GM23338 (cell line): ENCODE data around the gene MAPK1.

Experiments
- CREB1 ChIP-seq: fragments of 250-450 bp; sonication (Bioruptor Pico); IDR thresholded peaks from 2 replicates; pipeline ENCODE4 v1.5.0; 2020; ENCODE audit warnings: low read depth, mild to moderate bottlenecking, moderate library complexity
- EZH2 ChIP-seq: fragments of 200-600 bp; sonication (generic); IDR thresholded peaks from one replicate; pipeline ENCODE4 v1.8.0; 2017; ENCODE audit warnings: antibody characterized with exemption, mild to moderate bottlenecking, low read depth; ENCODE audit not compliant: unreplicated experiment
- EZH2phosphoT487 ChIP-seq: fragments of 200-600 bp; sonication (generic); IDR thresholded peaks from one replicate; pipeline ENCODE4 v1.8.1; 2018; ENCODE audit warnings: antibody characterized with exemption; ENCODE audit not compliant: unreplicated experiment
- JUNB ChIP-seq: IDR thresholded peaks from one replicate; pipeline ENCODE4 v1.6.1; 2016; ENCODE audit warnings: antibody characterized with exemption; ENCODE audit not compliant: unreplicated experiment
- NANOG ChIP-seq: IDR thresholded peaks from 2 replicates; pipeline ENCODE4 v1.6.1; 2016; ENCODE audit warnings: antibody characterized with exemption, borderline replicate concordance
- POLR2AphosphoS5 ChIP-seq: IDR thresholded peaks from 2 replicates; pipeline ENCODE4 v1.6.1; 2016; ENCODE audit warnings: antibody characterized with exemption, low read depth
- STAT1 ChIP-seq: IDR thresholded peaks from one replicate; pipeline ENCODE4 v1.6.1; 2016; ENCODE audit warnings: antibody characterized with exemption; ENCODE audit not compliant: unreplicated experiment
- ZNF114 ChIP-seq: fragments of 250-450 bp; sonication (Bioruptor Pico); IDR thresholded peaks from 2 replicates; pipeline ENCODE4 v1.5.0; 2020; ENCODE audit warnings: mild to moderate bottlenecking, moderate library complexity
- ZNF331 ChIP-seq: fragments of 250-450 bp; sonication (Bioruptor Pico); IDR thresholded peaks from 2 replicates; pipeline ENCODE4 v1.5.0; 2020; ENCODE audit warnings: low read depth, mild to moderate bottlenecking, moderate library complexity
- TF ChIP-seq, protein P1 (sequence below), 2 experiments: fragments of 200-600 bp in 1 of 2; sonication (generic) in 1 of 2; conservative IDR thresholded peaks; 2 replicates each; pipeline versions ENCODE4 v1.5.1 to v1.6.1; 2016 to 2017; ENCODE audit warnings: antibody characterized with exemption in 2 of 2, low read depth in 2 of 2, mild to moderate bottlenecking in 2 of 2, moderate library complexity in 1 of 2
- TF ChIP-seq, protein P2 (sequence below): IDR thresholded peaks from one replicate; pipeline ENCODE4 v1.6.1; 2018; ENCODE audit warnings: antibody characterized with exemption; ENCODE audit not compliant: unreplicated experiment
- TF ChIP-seq, protein P3 (sequence below): IDR thresholded peaks from 2 replicates; pipeline ENCODE4 v1.6.1; 2016; ENCODE audit warnings: antibody characterized with exemption
- TF ChIP-seq, protein P4 (sequence below): fragments of 250-450 bp; sonication (Bioruptor Pico); IDR thresholded peaks from 2 replicates; pipeline ENCODE4 v1.5.0; 2020; ENCODE audit warnings: mild to moderate bottlenecking, moderate library complexity

DNA sequence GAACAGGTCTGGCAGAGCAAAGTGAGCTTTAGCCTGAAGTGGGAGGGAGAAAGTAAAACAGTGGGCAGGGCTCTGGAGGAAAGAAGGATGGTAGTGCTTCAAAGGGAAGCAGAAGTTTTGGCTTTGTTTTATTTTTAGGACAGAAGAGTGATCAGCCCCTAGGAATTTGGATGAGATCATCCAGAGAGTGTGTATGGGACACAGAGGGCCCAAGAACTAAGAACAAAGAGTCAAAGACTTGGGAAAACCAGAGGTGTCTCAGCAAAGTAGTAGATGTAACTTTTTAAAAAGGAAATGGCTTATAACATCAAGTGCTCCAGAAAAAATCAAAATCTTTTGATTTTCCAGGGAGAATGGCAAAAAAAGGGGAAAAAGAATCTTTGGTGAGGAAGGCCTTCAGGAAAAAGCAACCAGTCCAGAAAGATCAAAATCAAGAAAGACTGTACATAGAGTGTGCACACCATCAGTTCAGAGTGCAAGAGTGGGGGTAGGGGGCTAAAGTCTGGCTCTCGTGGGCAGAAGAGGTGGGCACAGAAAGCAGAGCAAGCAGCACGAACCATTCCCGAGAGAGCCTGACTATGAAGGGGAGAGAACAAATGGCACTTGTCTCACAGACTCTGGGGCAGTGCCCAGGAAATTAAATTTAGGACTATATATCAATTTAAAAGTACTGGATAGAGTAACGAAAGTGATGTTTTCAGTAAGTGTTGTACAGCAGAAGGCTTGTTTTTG is 30.0 kb downstream of the MAPK1 start:
- TF ChIP-seq, protein P1, sequence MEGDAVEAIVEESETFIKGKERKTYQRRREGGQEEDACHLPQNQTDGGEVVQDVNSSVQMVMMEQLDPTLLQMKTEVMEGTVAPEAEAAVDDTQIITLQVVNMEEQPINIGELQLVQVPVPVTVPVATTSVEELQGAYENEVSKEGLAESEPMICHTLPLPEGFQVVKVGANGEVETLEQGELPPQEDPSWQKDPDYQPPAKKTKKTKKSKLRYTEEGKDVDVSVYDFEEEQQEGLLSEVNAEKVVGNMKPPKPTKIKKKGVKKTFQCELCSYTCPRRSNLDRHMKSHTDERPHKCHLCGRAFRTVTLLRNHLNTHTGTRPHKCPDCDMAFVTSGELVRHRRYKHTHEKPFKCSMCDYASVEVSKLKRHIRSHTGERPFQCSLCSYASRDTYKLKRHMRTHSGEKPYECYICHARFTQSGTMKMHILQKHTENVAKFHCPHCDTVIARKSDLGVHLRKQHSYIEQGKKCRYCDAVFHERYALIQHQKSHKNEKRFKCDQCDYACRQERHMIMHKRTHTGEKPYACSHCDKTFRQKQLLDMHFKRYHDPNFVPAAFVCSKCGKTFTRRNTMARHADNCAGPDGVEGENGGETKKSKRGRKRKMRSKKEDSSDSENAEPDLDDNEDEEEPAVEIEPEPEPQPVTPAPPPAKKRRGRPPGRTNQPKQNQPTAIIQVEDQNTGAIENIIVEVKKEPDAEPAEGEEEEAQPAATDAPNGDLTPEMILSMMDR (conservative IDR thresholded peaks at IDR 0.05; ENCODE audit: low read depth in 2 of 2) = no peak
- TF ChIP-seq STAT1 (no peak), EZH2 (no peak), POLR2AphosphoS5 (no peak), JUNB (no peak), EZH2phosphoT487 (no peak), CREB1 (no peak), ZNF114 (no peak), ZNF331 (CRISPR knock-in tag) (no peak), NANOG (no peak)
- TF ChIP-seq, protein P2, sequence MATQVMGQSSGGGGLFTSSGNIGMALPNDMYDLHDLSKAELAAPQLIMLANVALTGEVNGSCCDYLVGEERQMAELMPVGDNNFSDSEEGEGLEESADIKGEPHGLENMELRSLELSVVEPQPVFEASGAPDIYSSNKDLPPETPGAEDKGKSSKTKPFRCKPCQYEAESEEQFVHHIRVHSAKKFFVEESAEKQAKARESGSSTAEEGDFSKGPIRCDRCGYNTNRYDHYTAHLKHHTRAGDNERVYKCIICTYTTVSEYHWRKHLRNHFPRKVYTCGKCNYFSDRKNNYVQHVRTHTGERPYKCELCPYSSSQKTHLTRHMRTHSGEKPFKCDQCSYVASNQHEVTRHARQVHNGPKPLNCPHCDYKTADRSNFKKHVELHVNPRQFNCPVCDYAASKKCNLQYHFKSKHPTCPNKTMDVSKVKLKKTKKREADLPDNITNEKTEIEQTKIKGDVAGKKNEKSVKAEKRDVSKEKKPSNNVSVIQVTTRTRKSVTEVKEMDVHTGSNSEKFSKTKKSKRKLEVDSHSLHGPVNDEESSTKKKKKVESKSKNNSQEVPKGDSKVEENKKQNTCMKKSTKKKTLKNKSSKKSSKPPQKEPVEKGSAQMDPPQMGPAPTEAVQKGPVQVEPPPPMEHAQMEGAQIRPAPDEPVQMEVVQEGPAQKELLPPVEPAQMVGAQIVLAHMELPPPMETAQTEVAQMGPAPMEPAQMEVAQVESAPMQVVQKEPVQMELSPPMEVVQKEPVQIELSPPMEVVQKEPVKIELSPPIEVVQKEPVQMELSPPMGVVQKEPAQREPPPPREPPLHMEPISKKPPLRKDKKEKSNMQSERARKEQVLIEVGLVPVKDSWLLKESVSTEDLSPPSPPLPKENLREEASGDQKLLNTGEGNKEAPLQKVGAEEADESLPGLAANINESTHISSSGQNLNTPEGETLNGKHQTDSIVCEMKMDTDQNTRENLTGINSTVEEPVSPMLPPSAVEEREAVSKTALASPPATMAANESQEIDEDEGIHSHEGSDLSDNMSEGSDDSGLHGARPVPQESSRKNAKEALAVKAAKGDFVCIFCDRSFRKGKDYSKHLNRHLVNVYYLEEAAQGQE = no peak
- TF ChIP-seq, protein P3, sequence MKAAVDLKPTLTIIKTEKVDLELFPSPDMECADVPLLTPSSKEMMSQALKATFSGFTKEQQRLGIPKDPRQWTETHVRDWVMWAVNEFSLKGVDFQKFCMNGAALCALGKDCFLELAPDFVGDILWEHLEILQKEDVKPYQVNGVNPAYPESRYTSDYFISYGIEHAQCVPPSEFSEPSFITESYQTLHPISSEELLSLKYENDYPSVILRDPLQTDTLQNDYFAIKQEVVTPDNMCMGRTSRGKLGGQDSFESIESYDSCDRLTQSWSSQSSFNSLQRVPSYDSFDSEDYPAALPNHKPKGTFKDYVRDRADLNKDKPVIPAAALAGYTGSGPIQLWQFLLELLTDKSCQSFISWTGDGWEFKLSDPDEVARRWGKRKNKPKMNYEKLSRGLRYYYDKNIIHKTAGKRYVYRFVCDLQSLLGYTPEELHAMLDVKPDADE = no peak
- TF ChIP-seq, protein P4, sequence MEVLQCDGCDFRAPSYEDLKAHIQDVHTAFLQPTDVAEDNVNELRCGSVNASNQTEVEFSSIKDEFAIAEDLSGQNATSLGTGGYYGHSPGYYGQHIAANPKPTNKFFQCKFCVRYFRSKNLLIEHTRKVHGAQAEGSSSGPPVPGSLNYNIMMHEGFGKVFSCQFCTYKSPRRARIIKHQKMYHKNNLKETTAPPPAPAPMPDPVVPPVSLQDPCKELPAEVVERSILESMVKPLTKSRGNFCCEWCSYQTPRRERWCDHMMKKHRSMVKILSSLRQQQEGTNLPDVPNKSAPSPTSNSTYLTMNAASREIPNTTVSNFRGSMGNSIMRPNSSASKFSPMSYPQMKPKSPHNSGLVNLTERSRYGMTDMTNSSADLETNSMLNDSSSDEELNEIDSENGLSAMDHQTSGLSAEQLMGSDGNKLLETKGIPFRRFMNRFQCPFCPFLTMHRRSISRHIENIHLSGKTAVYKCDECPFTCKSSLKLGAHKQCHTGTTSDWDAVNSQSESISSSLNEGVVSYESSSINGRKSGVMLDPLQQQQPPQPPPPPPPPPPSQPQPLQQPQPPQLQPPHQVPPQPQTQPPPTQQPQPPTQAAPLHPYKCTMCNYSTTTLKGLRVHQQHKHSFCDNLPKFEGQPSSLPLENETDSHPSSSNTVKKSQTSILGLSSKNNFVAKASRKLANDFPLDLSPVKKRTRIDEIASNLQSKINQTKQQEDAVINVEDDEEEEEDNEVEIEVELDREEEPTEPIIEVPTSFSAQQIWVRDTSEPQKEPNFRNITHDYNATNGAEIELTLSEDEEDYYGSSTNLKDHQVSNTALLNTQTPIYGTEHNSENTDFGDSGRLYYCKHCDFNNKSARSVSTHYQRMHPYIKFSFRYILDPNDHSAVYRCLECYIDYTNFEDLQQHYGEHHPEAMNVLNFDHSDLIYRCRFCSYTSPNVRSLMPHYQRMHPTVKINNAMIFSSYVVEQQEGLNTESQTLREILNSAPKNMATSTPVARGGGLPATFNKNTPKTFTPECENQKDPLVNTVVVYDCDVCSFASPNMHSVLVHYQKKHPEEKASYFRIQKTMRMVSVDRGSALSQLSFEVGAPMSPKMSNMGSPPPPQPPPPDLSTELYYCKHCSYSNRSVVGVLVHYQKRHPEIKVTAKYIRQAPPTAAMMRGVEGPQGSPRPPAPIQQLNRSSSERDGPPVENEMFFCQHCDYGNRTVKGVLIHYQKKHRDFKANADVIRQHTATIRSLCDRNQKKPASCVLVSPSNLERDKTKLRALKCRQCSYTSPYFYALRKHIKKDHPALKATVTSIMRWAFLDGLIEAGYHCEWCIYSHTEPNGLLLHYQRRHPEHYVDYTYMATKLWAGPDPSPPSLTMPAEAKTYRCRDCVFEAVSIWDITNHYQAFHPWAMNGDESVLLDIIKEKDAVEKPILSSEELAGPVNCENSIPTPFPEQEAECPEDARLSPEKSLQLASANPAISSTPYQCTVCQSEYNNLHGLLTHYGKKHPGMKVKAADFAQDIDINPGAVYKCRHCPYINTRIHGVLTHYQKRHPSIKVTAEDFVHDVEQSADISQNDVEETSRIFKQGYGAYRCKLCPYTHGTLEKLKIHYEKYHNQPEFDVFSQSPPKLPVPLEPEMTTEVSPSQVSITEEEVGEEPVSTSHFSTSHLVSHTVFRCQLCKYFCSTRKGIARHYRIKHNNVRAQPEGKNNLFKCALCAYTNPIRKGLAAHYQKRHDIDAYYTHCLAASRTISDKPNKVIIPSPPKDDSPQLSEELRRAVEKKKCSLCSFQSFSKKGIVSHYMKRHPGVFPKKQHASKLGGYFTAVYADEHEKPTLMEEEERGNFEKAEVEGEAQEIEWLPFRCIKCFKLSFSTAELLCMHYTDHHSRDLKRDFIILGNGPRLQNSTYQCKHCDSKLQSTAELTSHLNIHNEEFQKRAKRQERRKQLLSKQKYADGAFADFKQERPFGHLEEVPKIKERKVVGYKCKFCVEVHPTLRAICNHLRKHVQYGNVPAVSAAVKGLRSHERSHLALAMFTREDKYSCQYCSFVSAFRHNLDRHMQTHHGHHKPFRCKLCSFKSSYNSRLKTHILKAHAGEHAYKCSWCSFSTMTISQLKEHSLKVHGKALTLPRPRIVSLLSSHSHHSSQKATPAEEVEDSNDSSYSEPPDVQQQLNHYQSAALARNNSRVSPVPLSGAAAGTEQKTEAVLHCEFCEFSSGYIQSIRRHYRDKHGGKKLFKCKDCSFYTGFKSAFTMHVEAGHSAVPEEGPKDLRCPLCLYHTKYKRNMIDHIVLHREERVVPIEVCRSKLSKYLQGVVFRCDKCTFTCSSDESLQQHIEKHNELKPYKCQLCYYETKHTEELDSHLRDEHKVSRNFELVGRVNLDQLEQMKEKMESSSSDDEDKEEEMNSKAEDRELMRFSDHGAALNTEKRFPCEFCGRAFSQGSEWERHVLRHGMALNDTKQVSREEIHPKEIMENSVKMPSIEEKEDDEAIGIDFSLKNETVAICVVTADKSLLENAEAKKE = no peak
